K562 (cell line): ENCODE data around the gene ABCC1. TPM values are rescaled to one million over a fixed set of nuclear protein-coding genes. Genes with fewer than 3 reads are reported as not detected.

Experiments used
- ATAC-seq: fragments of 200-7000 bp; cut with Tn5 transposase; 3 replicates; pipeline ENCODE4 v1.9.1; 2020; ENCODE audit warnings: moderate library complexity
- BruUV-seq: library from RNA; stranded (reverse); fragments of 400-500 nt; replicated peaks from 2 replicates; lab custom pipeline; 2021; lab: Mats Ljungman, UMichigan
- CTCF ChIA-PET: fragments of 300-600 bp; formaldehyde crosslinking; extraction: SDS; loops from one replicate; lab custom pipeline; 2021; ENCODE audit warnings: low intra/inter-chr PET ratio; lab: Yijun Ruan, JAX
- POLR2A ChIA-PET: fragments of 300-600, 350-650 bp; sonication (Branson Sonifier 250); formaldehyde crosslinking; extraction: SDS; loops from one replicate; lab custom pipeline; 2021; ENCODE audit warnings: antibody characterized with exemption, inconsistent platforms; lab: Yijun Ruan, JAX
- DNase-seq, 4 experiments: peaks; one replicate each; pipeline versions ENCODE4 v3.0.0 to v3.0.0-alpha.2; 2011 to 2018; ENCODE audit warnings: low spot score in 3 of 4, mixed read lengths in 3 of 4; ENCODE audit errors: extremely low read depth in 1 of 4
- FAIRE-seq: peaks from 2 replicates; lab custom pipeline; 2011; peaks lifted over from hg19 to GRCh38; lab: Jason Lieb, UNC
- H2AFZ ChIP-seq: 2 replicates; pipeline ENCODE4 v1.6.0; 2011; ENCODE audit warnings: low read depth, low read length, control low read depth, inconsistent platforms
- H3K27ac ChIP-seq: fragments of 200-600 bp; 3 replicates; pipeline ENCODE4 v1.8.0; 2011; ENCODE audit warnings: low read depth, mild to moderate bottlenecking, control low read depth, inconsistent platforms, low read length, moderate library complexity, mixed read lengths; ENCODE audit errors: extremely low read depth
- H3K27me3 ChIP-seq, 2 experiments: fragments of 300-600 bp in 1 of 2; 2 replicates in 1 of 2; 3 replicates in 1 of 2; pipeline versions ENCODE4 v1.6.0 to v1.8.0; 2011; ENCODE audit warnings: inconsistent platforms in 2 of 2, low read length in 2 of 2, mild to moderate bottlenecking in 1 of 2, mixed read lengths in 1 of 2, moderate library complexity in 1 of 2; ENCODE audit not compliant: control insufficient read depth in 2 of 2, insufficient read depth in 2 of 2
- H3K36me3 ChIP-seq: fragments of 300-600 bp; 3 replicates; pipeline ENCODE4 v1.8.0; 2011; ENCODE audit warnings: mild to moderate bottlenecking, low read length, inconsistent platforms; ENCODE audit not compliant: control insufficient read depth, insufficient read depth
- H3K4me1 ChIP-seq, 2 experiments: fragments of 200-600 bp in 1 of 2; replicated peaks in 1 of 2; 2 replicates in 1 of 2; 3 replicates in 1 of 2; pipeline versions ENCODE4 v1.5.1 to v1.8.0; 2011; ENCODE audit warnings: inconsistent platforms in 2 of 2, low read length in 2 of 2, mild to moderate bottlenecking in 1 of 2, mixed read lengths in 1 of 2, moderate library complexity in 1 of 2; ENCODE audit not compliant: control insufficient read depth in 2 of 2, insufficient read depth in 2 of 2
- H3K4me2 ChIP-seq: 2 replicates; pipeline ENCODE4 v1.6.1; 2011; ENCODE audit warnings: low read length, control low read depth, inconsistent platforms, mixed read lengths; ENCODE audit not compliant: insufficient read depth
- H3K4me3 ChIP-seq: fragments of 200-600 bp; sonication (generic), shearing (Covaris generic); 2 replicates; pipeline ENCODE4 v1.5.1; 2016; ENCODE audit warnings: control low read depth, inconsistent platforms
- H3K79me2 ChIP-seq: fragments of 200-600 bp; 3 replicates; pipeline ENCODE4 v1.8.0; 2011; ENCODE audit warnings: low read length, inconsistent platforms; ENCODE audit not compliant: control insufficient read depth, insufficient read depth
- H3K9ac ChIP-seq, 2 experiments: 2 replicates each; pipeline versions ENCODE4 v1.6.0 to v1.6.1; 2011; ENCODE audit warnings: low read depth in 2 of 2, low read length in 2 of 2, control low read depth in 1 of 2, inconsistent platforms in 1 of 2, mild to moderate bottlenecking in 1 of 2, mixed read lengths in 1 of 2; ENCODE audit not compliant: insufficient read depth in 1 of 2
- H3K9me1 ChIP-seq: one replicate; pipeline ENCODE4 v1.6.0; 2011; ENCODE audit warnings: inconsistent platforms, mild to moderate bottlenecking, low read length, moderate library complexity; ENCODE audit not compliant: control insufficient read depth, insufficient read depth
- H3K9me3 ChIP-seq: replicated peaks from 2 replicates; pipeline ENCODE4 v1.5.1; 2011; ENCODE audit warnings: low read depth, low read length, inconsistent platforms; ENCODE audit not compliant: control insufficient read depth, insufficient read depth
- H4K20me1 ChIP-seq: replicated peaks from 2 replicates; pipeline ENCODE4 v1.6.1; 2011; ENCODE audit warnings: low read length, inconsistent platforms, mixed read lengths; ENCODE audit not compliant: control insufficient read depth, insufficient read depth
- BRF2 ChIP-seq: IDR thresholded peaks from 3 replicates; pipeline ENCODE4 v1.6.1; 2011; ENCODE audit warnings: borderline replicate concordance, mild to moderate bottlenecking; ENCODE audit not compliant: insufficient read length, insufficient read depth
- CREB1 ChIP-seq, 2 experiments: sonication (generic) in 1 of 2; formaldehyde crosslinking in 1 of 2; IDR thresholded peaks; 2 replicates each; pipeline versions ENCODE4 v1.6.1 to v1.8.0; 2012 to 2022; ENCODE audit warnings: inconsistent platforms in 1 of 2, mild to moderate bottlenecking in 1 of 2, missing genetic modification reagents in 1 of 2, moderate library complexity in 1 of 2
- HNRNPH1 ChIP-seq: fragments of 200-400 bp; formaldehyde crosslinking; optimal IDR thresholded peaks from 2 replicates; pipeline ENCODE3; 2017; ENCODE audit warnings: low read depth, mild to moderate bottlenecking, low read length, moderate library complexity
- LCOR ChIP-seq: sonication (generic); formaldehyde crosslinking; IDR thresholded peaks from 2 replicates; pipeline ENCODE4 v1.8.0; 2022; ENCODE audit warnings: mild to moderate bottlenecking, missing genetic modification reagents
- NFE2 ChIP-seq: IDR thresholded peaks from 2 replicates; pipeline ENCODE4 v1.6.1; 2014; ENCODE audit warnings: antibody characterized with exemption, low read depth
- NFRKB ChIP-seq: fragments of 450-650 bp; IDR thresholded peaks from 2 replicates; pipeline ENCODE4 v1.6.1; 2016; ENCODE audit warnings: low read depth
- RBM15 ChIP-seq: fragments of 200-400 bp; formaldehyde crosslinking; IDR thresholded peaks from 2 replicates; pipeline ENCODE4 v1.6.1; 2018; ENCODE audit warnings: mild to moderate bottlenecking, low read length, moderate library complexity; ENCODE audit not compliant: insufficient read depth
- SIRT6 ChIP-seq: IDR thresholded peaks from one replicate; pipeline ENCODE4 v1.6.1; 2012; ENCODE audit warnings: low read depth, mild to moderate bottlenecking, control low read depth, inconsistent platforms, low read length, moderate library complexity
- SMARCE1 ChIP-seq: fragments of 450-650 bp; IDR thresholded peaks from 2 replicates; pipeline ENCODE4 v1.7.1; 2016; ENCODE audit warnings: mild to moderate bottlenecking
- THAP12 ChIP-seq: fragments of 250-450 bp; sonication (Bioruptor Pico); IDR thresholded peaks from 2 replicates; pipeline ENCODE4 v1.9.0; 2021; ENCODE audit warnings: mild to moderate bottlenecking, inconsistent platforms
- U2AF2 ChIP-seq: fragments of 200-400 bp; formaldehyde crosslinking; optimal IDR thresholded peaks from 2 replicates; pipeline ENCODE3; 2017; ENCODE audit warnings: low read depth, mild to moderate bottlenecking, low read length
- ZNF263 ChIP-seq: sonication (generic); formaldehyde crosslinking; IDR thresholded peaks from 2 replicates; pipeline ENCODE4 v1.8.0; 2022; ENCODE audit warnings: mild to moderate bottlenecking, missing genetic modification reagents, borderline replicate concordance
- ZNF431 ChIP-seq: sonication (generic); formaldehyde crosslinking; IDR thresholded peaks from 2 replicates; pipeline ENCODE4 v1.8.0; 2022; ENCODE audit warnings: mild to moderate bottlenecking, missing genetic modification reagents
- WGBS: fragments of 100-300 bp; shearing (Covaris generic); methylation state at CpG from one replicate; pipeline ENCODE4 v1.1.6; 2016; ENCODE audit warnings: low coverage, mixed read lengths; ENCODE audit not compliant: insufficient coverage; ENCODE audit errors: missing lambda C conversion rate; 5-methylcytosine and 5-hydroxymethylcytosine counted together
- in situ Hi-C: fragments of 300-500 bp; cut with MboI; formaldehyde crosslinking; loops from 4 replicates; pipeline ENCODE4 v1.15.0; 2018; ENCODE audit warnings: inconsistent platforms, mixed read lengths
- intact Hi-C: fragments of 100-400 bp; cut with micrococcal nuclease; formaldehyde crosslinking; loops from 2 replicates; pipeline ENCODE4 v1.14.2; 2022
- polyA plus RNA-seq, 8 experiments: library from polyadenylated mRNA; depleted of rRNA in 4 of 8; stranded (reverse) in 5 of 8; unstranded in 3 of 8; fragments of >200 nt; fragmentation: Nextera tagmentation in 2 of 8; fragmentation: Illumina TruSeq in 1 of 8; extraction: Ambion mirVana in 2 of 8; extraction: Trizol in 1 of 8; gene quantifications; 2 replicates each; pipeline versions ENCODE4 v1.2.1 to v1.2.3, GENCODE V29; 2011 to 2014; ENCODE audit warnings: inconsistent platforms in 1 of 8, missing spikeins in 1 of 8
- total RNA-seq, 7 experiments: library from RNA; depleted of rRNA in 6 of 7; stranded (reverse); fragments of >200 nt in 6 of 7; fragmentation: Illumina TruSeq in 2 of 7; extraction: Trizol in 2 of 7; gene quantifications; 2 replicates each; pipeline versions ENCODE4 v1.2.1 to v1.2.3, GENCODE V29; 2011 to 2021; ENCODE audit warnings: low replicate concordance in 1 of 7
- TF ChIP-seq, protein P1 (sequence below): fragments of 250-450 bp; sonication (Bioruptor Pico); IDR thresholded peaks from 2 replicates; pipeline ENCODE4 v1.5.1; 2021; ENCODE audit warnings: mild to moderate bottlenecking
- TF ChIP-seq, protein P2 (sequence below): fragments of 450-650 bp; formaldehyde crosslinking; conservative IDR thresholded peaks from 2 replicates; pipeline ENCODE4 v1.4.0; 2022; ENCODE audit warnings: mild to moderate bottlenecking, missing genetic modification characterization

ABCC1 gene
- total and polyA plus RNA-seq, 9 of the 15 experiments (the other 6 are each of a cell fraction or from before 2014, with no cell fraction given), result 3.9 to 41.6 (median 10.0) TPM

GRCh38 chr16:15975172-15975571, 25.8 kb downstream of the ABCC1 start:
- H3K79me2 ChIP-seq, result peaks cover 92% of the 10 kb centered on the region
- WGBS, result 83% methylated on average over 5 of the region's 5 CpGs
- H4K20me1 ChIP-seq, result no peaks in the 10 kb centered on the region
- peaks cover 48% of the 10 kb centered on the region for H3K36me3 ChIP-seq
- peaks cover 3% of the 10 kb centered on the region for H3K9me1 ChIP-seq
- ChIA-PET POLR2A (no interaction called here), CTCF (no interaction called here)
- BruUV-seq, result no TSS peak
- intact Hi-C loops, result no loop called here
- H3K27me3 ChIP-seq, result no peaks in the 10 kb centered on the region
- H3K4me3 ChIP-seq, result no peak overlapping the region
- FAIRE-seq (no peak), DNase-seq (no peak), ATAC-seq (no peak)
- no peak overlapping the region for H3K27ac ChIP-seq
- no peak overlapping the region for H3K4me2 ChIP-seq
- in situ Hi-C loops, result no loop called here
- no peak overlapping the region for H2AFZ ChIP-seq
- TF ChIP-seq ZNF263 (CRISPR knock-in tag) (no peak), U2AF2 (no peak), THAP12 (CRISPR knock-in tag) (no peak), HNRNPH1 (no peak), BRF2 (no peak), NFRKB (no peak), RBM15 (no peak), ZNF431 (CRISPR knock-in tag) (no peak), SMARCE1 (no peak), LCOR (CRISPR knock-in tag) (no peak), SIRT6 (no peak), CREB1 (IDR thresholded peaks at IDR 0.05) (no peak), CREB1 (CRISPR knock-in tag; IDR thresholded peaks at IDR 0.05) (no peak), NFE2 (no peak)
- TF ChIP-seq, protein P1, sequence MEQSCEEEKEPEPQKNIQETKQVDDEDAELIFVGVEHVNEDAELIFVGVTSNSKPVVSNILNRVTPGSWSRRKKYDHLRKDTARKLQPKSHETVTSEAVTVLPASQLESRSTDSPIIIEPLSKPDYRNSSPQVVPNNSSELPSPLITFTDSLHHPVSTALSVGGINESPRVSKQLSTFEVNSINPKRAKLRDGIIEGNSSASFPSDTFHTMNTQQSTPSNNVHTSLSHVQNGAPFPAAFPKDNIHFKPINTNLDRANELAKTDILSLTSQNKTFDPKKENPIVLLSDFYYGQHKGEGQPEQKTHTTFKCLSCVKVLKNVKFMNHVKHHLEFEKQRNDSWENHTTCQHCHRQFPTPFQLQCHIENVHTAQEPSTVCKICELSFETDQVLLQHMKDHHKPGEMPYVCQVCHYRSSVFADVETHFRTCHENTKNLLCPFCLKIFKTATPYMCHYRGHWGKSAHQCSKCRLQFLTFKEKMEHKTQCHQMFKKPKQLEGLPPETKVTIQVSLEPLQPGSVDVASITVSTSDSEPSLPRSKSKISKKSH (CRISPR knock-in tag), result no peak
- TF ChIP-seq, protein P2, sequence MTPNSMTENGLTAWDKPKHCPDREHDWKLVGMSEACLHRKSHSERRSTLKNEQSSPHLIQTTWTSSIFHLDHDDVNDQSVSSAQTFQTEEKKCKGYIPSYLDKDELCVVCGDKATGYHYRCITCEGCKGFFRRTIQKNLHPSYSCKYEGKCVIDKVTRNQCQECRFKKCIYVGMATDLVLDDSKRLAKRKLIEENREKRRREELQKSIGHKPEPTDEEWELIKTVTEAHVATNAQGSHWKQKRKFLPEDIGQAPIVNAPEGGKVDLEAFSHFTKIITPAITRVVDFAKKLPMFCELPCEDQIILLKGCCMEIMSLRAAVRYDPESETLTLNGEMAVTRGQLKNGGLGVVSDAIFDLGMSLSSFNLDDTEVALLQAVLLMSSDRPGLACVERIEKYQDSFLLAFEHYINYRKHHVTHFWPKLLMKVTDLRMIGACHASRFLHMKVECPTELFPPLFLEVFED (CRISPR knock-in tag), result no peak
- H3K4me1 ChIP-seq, result peaks cover 0 to 6% of the 10 kb centered on the region in 2 experiments; a peak in 3 of 5 replicates
- no peak overlapping the region for H3K9ac ChIP-seq
- H3K9me3 ChIP-seq, result peaks cover 38% of the 10 kb centered on the region
